Measurements from ENCODE around the gene IGF2BP3.

- TF ChIP-seq CTCF (IDR thresholded peaks at IDR 0.05) (no peak), POLR2A (IDR thresholded peaks at IDR 0.05) (no peak)
Measured at GRCh38 chr7:23468526-23469149, 1.7 kb downstream of the IGF2BP3 start.
